Endothelial cell of umbilical vein (primary cell): ENCODE data around the gene DPF3. TPM values are rescaled to one million over a fixed set of nuclear protein-coding genes. Genes with fewer than 3 reads are reported as not detected.

Experiments
- BruUV-seq: library from RNA; stranded (reverse); fragments of 400-500 nt; replicated peaks from 2 replicates; lab custom pipeline; 2021; lab: Mats Ljungman, UMichigan
- CTCF ChIA-PET: fragments of 300-600, 350-600 bp; sonication (Branson Sonifier 250); formaldehyde crosslinking; loops from one replicate; lab custom pipeline; 2021; ENCODE audit warnings: antibody characterized with exemption, inconsistent platforms; lab: Charles Lee
- POLR2A ChIA-PET: fragments of 300-600, 350-600 bp; sonication (Branson Sonifier 250); formaldehyde crosslinking; loops from one replicate; lab custom pipeline; 2021; ENCODE audit warnings: antibody characterized with exemption, inconsistent platforms; lab: Charles Lee
- DNase-seq: peaks from one replicate; pipeline ENCODE4 v3.0.0-alpha.2; 2011; ENCODE audit warnings: low read depth, low spot score
- FAIRE-seq: peaks from 2 replicates; lab custom pipeline; 2011; peaks lifted over from hg19 to GRCh38; lab: Jason Lieb, UNC
- H2AFZ ChIP-seq: 2 replicates; pipeline ENCODE4 v1.6.0; 2012; ENCODE audit warnings: low read depth, low read length, control low read depth, inconsistent platforms
- H3K27ac ChIP-seq: 2 replicates; pipeline ENCODE4 v1.5.1; 2011; ENCODE audit warnings: low read depth, mild to moderate bottlenecking, control low read depth, low read length, moderate library complexity; ENCODE audit not compliant: insufficient read depth
- H3K27me3 ChIP-seq, 2 experiments: 2 replicates each; pipeline versions ENCODE4 v1.6.0 to v1.6.1; 2011; ENCODE audit warnings: low read length in 2 of 2, mixed read lengths in 1 of 2; ENCODE audit not compliant: control insufficient read depth in 2 of 2, insufficient read depth in 2 of 2
- H3K36me3 ChIP-seq, 2 experiments: 2 replicates in 1 of 2; 3 replicates in 1 of 2; pipeline ENCODE4 v1.5.1; 2011; ENCODE audit warnings: low read length in 2 of 2, mild to moderate bottlenecking in 1 of 2, moderate library complexity in 1 of 2; ENCODE audit not compliant: control insufficient read depth in 2 of 2, insufficient read depth in 2 of 2; ENCODE audit errors: extremely low read depth in 1 of 2
- H3K4me1 ChIP-seq: 3 replicates; pipeline ENCODE4 v1.5.1; 2011; ENCODE audit warnings: mild to moderate bottlenecking, low read length; ENCODE audit not compliant: control insufficient read depth, insufficient read depth; ENCODE audit errors: extremely low read depth
- H3K4me2 ChIP-seq: 2 replicates; pipeline ENCODE4 v1.6.1; 2011; ENCODE audit warnings: low read length, control low read depth, mixed read lengths; ENCODE audit not compliant: insufficient read depth
- H3K4me3 ChIP-seq, 3 experiments: fragments of 200-600 bp in 1 of 3; sonication (generic), shearing (Covaris generic) in 1 of 3; replicated peaks in 1 of 3; 2 replicates each; pipeline ENCODE4 v1.5.1; 2011 to 2016; ENCODE audit warnings: control low read depth in 3 of 3, low read length in 3 of 3, mild to moderate bottlenecking in 2 of 3, inconsistent platforms in 1 of 3, low read depth in 1 of 3, moderate library complexity in 1 of 3; ENCODE audit not compliant: insufficient read depth in 1 of 3
- H3K79me2 ChIP-seq: 2 replicates; pipeline ENCODE4 v1.6.0; 2012; ENCODE audit warnings: low read length, inconsistent platforms; ENCODE audit not compliant: control insufficient read depth, insufficient read depth
- H3K9ac ChIP-seq: replicated peaks from 2 replicates; pipeline ENCODE3; 2011; ENCODE audit warnings: low read length, control low read depth; ENCODE audit not compliant: insufficient read depth; ENCODE audit errors: extremely low read depth
- H3K9me1 ChIP-seq: replicated peaks from 3 replicates; pipeline ENCODE4 v1.6.0; 2011; ENCODE audit warnings: mild to moderate bottlenecking, low read length; ENCODE audit not compliant: control insufficient read depth, insufficient read depth; ENCODE audit errors: extremely low read depth
- H3K9me3 ChIP-seq: replicated peaks from 2 replicates; pipeline ENCODE4 v1.5.1; 2012; ENCODE audit warnings: low read length, inconsistent platforms; ENCODE audit not compliant: control insufficient read depth, insufficient read depth
- H4K20me1 ChIP-seq: replicated peaks from 2 replicates; pipeline ENCODE3; 2011; ENCODE audit warnings: mild to moderate bottlenecking, low read length; ENCODE audit not compliant: control insufficient read depth, insufficient read depth; ENCODE audit errors: extremely low read depth
- CTCF ChIP-seq, 2 donors: IDR thresholded peaks; 1 replicate in 1 of 2; 2 replicates in 1 of 2; pipeline ENCODE4 v1.5.1; 2011; ENCODE audit warnings: low read length in 2 of 2, mild to moderate bottlenecking in 2 of 2, moderate library complexity in 2 of 2, control low read depth in 1 of 2, inconsistent platforms in 1 of 2, low read depth in 1 of 2; ENCODE audit not compliant: insufficient read depth in 1 of 2; ENCODE audit errors: extremely low read depth in 1 of 2
- EZH2 ChIP-seq: IDR thresholded peaks from 2 replicates; pipeline ENCODE4 v1.6.1; 2012; ENCODE audit warnings: borderline replicate concordance, low read depth, mild to moderate bottlenecking, moderate library complexity, low read length, inconsistent platforms; ENCODE audit not compliant: severe bottlenecking
- FOS ChIP-seq: IDR thresholded peaks from 2 replicates; pipeline ENCODE4 v1.6.1; 2011; ENCODE audit warnings: mild to moderate bottlenecking, low read length, moderate library complexity, borderline replicate concordance; ENCODE audit not compliant: insufficient read depth
- GATA2 ChIP-seq: IDR thresholded peaks from 2 replicates; pipeline ENCODE4 v1.7.0; 2011; ENCODE audit warnings: low read depth, mild to moderate bottlenecking, moderate library complexity, mixed read lengths, low read length; ENCODE audit not compliant: insufficient read length, insufficient read depth
- JUN ChIP-seq: IDR thresholded peaks from 2 replicates; pipeline ENCODE4 v1.6.1; 2011; ENCODE audit warnings: borderline replicate concordance, low read depth; ENCODE audit not compliant: insufficient read length, insufficient read depth
- MAX ChIP-seq: IDR thresholded peaks from 2 replicates; pipeline ENCODE4 v1.6.1; 2011; ENCODE audit not compliant: insufficient read depth, insufficient read length
- MYC ChIP-seq: IDR thresholded peaks from one replicate; pipeline ENCODE4 v1.6.1; 2011; ENCODE audit warnings: mild to moderate bottlenecking, low read depth, low read length
- POLR2A ChIP-seq: IDR thresholded peaks from 2 replicates; pipeline ENCODE4 v1.6.1; 2012; ENCODE audit warnings: low read depth, mild to moderate bottlenecking, control low read depth, low read length
- POLR2AphosphoS5 ChIP-seq: IDR thresholded peaks from 2 replicates; pipeline ENCODE4 v1.6.1; 2012; ENCODE audit warnings: low read depth, mild to moderate bottlenecking, control low read depth, low read length, moderate library complexity; ENCODE audit not compliant: insufficient read depth
- dilution Hi-C: fragments of 300-500 bp; cut with MboI; formaldehyde crosslinking; loops from one replicate; pipeline ENCODE4 v1.15.0; 2019; ENCODE audit warnings: low sequenced_read_pairs; ENCODE audit not compliant: extremely low pct_ligation_motif_present
- intact Hi-C: fragments of 100-400 bp; cut with micrococcal nuclease; formaldehyde crosslinking; loops from one replicate; pipeline ENCODE4 v1.10.0; 2022
- polyA plus RNA-seq, 4 experiments: library from polyadenylated mRNA; depleted of rRNA in 3 of 4; stranded (reverse) in 3 of 4; unstranded in 1 of 4; fragments of >200 nt; gene quantifications; 2 replicates each; pipeline versions ENCODE4 v1.2.1 to v1.2.3, GENCODE V29; 2011 to 2012; ENCODE audit warnings: missing spikeins in 1 of 4
- total RNA-seq: library from RNA; stranded (reverse); gene quantifications from 2 replicates; pipeline ENCODE4 v1.2.3, GENCODE V29; 2021

DPF3 gene
- total and polyA plus RNA-seq, 2 donors (not counting 3 experiments of a cell fraction or from before 2014, with no cell fraction given): 2.4 to 3.5 TPM

- peak; percentile 66 for FAIRE-seq
- dilution Hi-C loops: no loop called here
These were observed 844 bp downstream of the DPF3 start for GRCh38 chr14:72892879-72893635.

More at GRCh38 chr14:72892879-72893635, 844 bp downstream of the DPF3 start:
- peak; percentile 52 for DNase-seq
- Histone ChIP-seq H4K20me1 (no peaks in the 10 kb centered on the region), H3K79me2 (peaks cover 28% of the 10 kb centered on the region), H3K9me1 (no peaks in the 10 kb centered on the region), H3K4me2 (peak overlapping the region; percentile 89), H3K9ac (peak overlapping the region; percentile 72), H3K27me3 (no peaks in the 10 kb centered on the region), H3K4me3 (peak overlapping the region; percentile 72 to 99 (median 92)), H3K9me3 (no peaks in the 10 kb centered on the region), H2AFZ (peak overlapping the region; percentile 92), H3K4me1 (peaks cover 27% of the 10 kb centered on the region), H3K36me3 (no peaks in the 10 kb centered on the region), H3K27ac (peak overlapping the region; percentile 66)
- intact Hi-C loops: loop anchor here (1.0 kb wide), 1 partner anchor 9 kb away; no protein-coding TSS in a partner anchor
- CTCF ChIA-PET: interaction anchor here (0.7 to 4.6 kb wide), 14 partner anchors 9 to 379 kb away, joined by 3 to 59 read pairs (median 5); no protein-coding TSS in a partner anchor
- BruUV-seq: no TSS peak
- no peak for TF ChIP-seq JUN
- TF ChIP-seq CTCF (IDR thresholded peaks at IDR 0.05; ENCODE audit: extremely low read depth in 1 of 2, insufficient read depth in 1 of 2, low read depth in 1 of 2, low read length in 2 of 2): no peak
- TF ChIP-seq EZH2: no peak
- TF ChIP-seq MAX: no peak
- no peak for TF ChIP-seq FOS
- no peak for TF ChIP-seq POLR2AphosphoS5
- no peak for TF ChIP-seq POLR2A
- TF ChIP-seq GATA2: no peak
- TF ChIP-seq MYC: no peak
- POLR2A ChIA-PET: interaction anchor here (1.8 kb wide), 1 partner anchor 9 kb away, joined by 11 read pairs; no protein-coding TSS in a partner anchor
